Measurements from ENCODE around the gene INPP5A.

The INPP5A gene

GRCh38 chr10:132619927-132620326 lies 82.3 kb downstream of the INPP5A start:
- no peak for DNase-seq
- WGBS (ENCODE audit: extremely low coverage, insufficient coverage, low lambda C conversion rate) = no CpG with 5 or more reads among the region's 2 CpGs
- Histone ChIP-seq H2AK5ac (ENCODE audit: low read length) (no peak overlapping the region), H2BK15ac (replicated peaks; ENCODE audit: low read depth) (no peak overlapping the region), H3K79me1 (ENCODE audit: low read length) (no peaks in the 10 kb centered on the region), H3K4me2 (ENCODE audit: low read length) (no peak overlapping the region), H4K5ac (ENCODE audit: low read length) (no peak overlapping the region), H3K56ac (ENCODE audit: low read length) (no peak overlapping the region), H4K8ac (ENCODE audit: low read depth, low read length) (no peak overlapping the region), H3K27me3 (ENCODE audit: insufficient read depth, low read length, poor library complexity) (no peaks in the 10 kb centered on the region), H2BK120ac (ENCODE audit: low read depth, low read length) (no peak overlapping the region), H3K23ac (ENCODE audit: low read length) (no peak overlapping the region), H3K4me3 (ENCODE audit: low read length) (no peak overlapping the region), H3K27ac (ENCODE audit: low read depth, low read length) (no peak overlapping the region), H2BK5ac (ENCODE audit: low read length) (no peak overlapping the region), H3K4me1 (ENCODE audit: control insufficient read depth, low read depth, low read length) (no peaks in the 10 kb centered on the region), H3K18ac (ENCODE audit: low read length) (no peak overlapping the region), H3K9ac (ENCODE audit: low read length) (no peak overlapping the region), H3K79me2 (ENCODE audit: control insufficient read depth, insufficient read depth, low read length) (no peaks in the 10 kb centered on the region), H3K36me3 (ENCODE audit: control insufficient read depth, insufficient read depth, low read length) (no peaks in the 10 kb centered on the region), H3K4ac (ENCODE audit: low read depth, low read length) (no peak overlapping the region)

GRCh38 chr10:132624061-132624846 lies 86.7 kb downstream of the INPP5A start:
- no peak overlapping the region for H3K23ac ChIP-seq (ENCODE audit: low read length)
- H3K56ac ChIP-seq (ENCODE audit: low read length) = no peak overlapping the region
- no peaks in the 10 kb centered on the region for H3K36me3 ChIP-seq (ENCODE audit: control insufficient read depth, insufficient read depth, low read length)
- H2AK5ac ChIP-seq (ENCODE audit: low read length) = no peak overlapping the region
- no peak overlapping the region for H2BK120ac ChIP-seq (ENCODE audit: low read depth, low read length)
- DNase-seq = no peak
- H3K4me3 ChIP-seq (ENCODE audit: low read length) = no peak overlapping the region
- no peak overlapping the region for H3K18ac ChIP-seq (ENCODE audit: low read length)
- H3K4ac ChIP-seq (ENCODE audit: low read depth, low read length) = no peak overlapping the region
- H3K79me1 ChIP-seq (ENCODE audit: low read length) = no peaks in the 10 kb centered on the region
- H4K8ac ChIP-seq (ENCODE audit: low read depth, low read length) = no peak overlapping the region
- H3K9ac ChIP-seq (ENCODE audit: low read length) = no peak overlapping the region
- H3K27me3 ChIP-seq (ENCODE audit: insufficient read depth, low read length, poor library complexity) = no peaks in the 10 kb centered on the region
- H3K4me2 ChIP-seq (ENCODE audit: low read length) = no peak overlapping the region
- H3K4me1 ChIP-seq (ENCODE audit: control insufficient read depth, low read depth, low read length) = peaks cover 2% of the 10 kb centered on the region
- no peaks in the 10 kb centered on the region for H3K79me2 ChIP-seq (ENCODE audit: control insufficient read depth, insufficient read depth, low read length)
- H2BK15ac ChIP-seq (replicated peaks; ENCODE audit: low read depth) = no peak overlapping the region
- H3K27ac ChIP-seq (ENCODE audit: low read depth, low read length) = no peak overlapping the region
- H2BK5ac ChIP-seq (ENCODE audit: low read length) = no peak overlapping the region
- H4K5ac ChIP-seq (ENCODE audit: low read length) = no peak overlapping the region
- whole genome bisulfite sequencing (ENCODE audit: extremely low coverage, insufficient coverage, low lambda C conversion rate) = no CpG with 5 or more reads among the region's 31 CpGs

GRCh38 chr10:132624847-132625471 lies 87.4 kb downstream of the INPP5A start:
- no peaks in the 10 kb centered on the region for H3K36me3 ChIP-seq (ENCODE audit: control insufficient read depth, insufficient read depth, low read length)
- WGBS (ENCODE audit: extremely low coverage, insufficient coverage, low lambda C conversion rate) = no CpG with 5 or more reads among the region's 12 CpGs
- H3K79me1 ChIP-seq (ENCODE audit: low read length) = peaks cover 2% of the 10 kb centered on the region
- peaks cover 2% of the 10 kb centered on the region for H3K4me1 ChIP-seq (ENCODE audit: control insufficient read depth, low read depth, low read length)
- H2BK120ac ChIP-seq (ENCODE audit: low read depth, low read length) = no peak overlapping the region
- no peaks in the 10 kb centered on the region for H3K27me3 ChIP-seq (ENCODE audit: insufficient read depth, low read length, poor library complexity)
- no peak overlapping the region for H2BK15ac ChIP-seq (replicated peaks; ENCODE audit: low read depth)
- no peak overlapping the region for H3K4ac ChIP-seq (ENCODE audit: low read depth, low read length)
- no peak overlapping the region for H3K9ac ChIP-seq (ENCODE audit: low read length)
- no peak overlapping the region for H3K18ac ChIP-seq (ENCODE audit: low read length)
- no peak overlapping the region for H4K5ac ChIP-seq (ENCODE audit: low read length)
- H3K4me2 ChIP-seq (ENCODE audit: low read length) = no peak overlapping the region
- no peak overlapping the region for H2AK5ac ChIP-seq (ENCODE audit: low read length)
- no peaks in the 10 kb centered on the region for H3K79me2 ChIP-seq (ENCODE audit: control insufficient read depth, insufficient read depth, low read length)
- no peak overlapping the region for H3K27ac ChIP-seq (ENCODE audit: low read depth, low read length)
- no peak overlapping the region for H3K4me3 ChIP-seq (ENCODE audit: low read length)
- H3K23ac ChIP-seq (ENCODE audit: low read length) = no peak overlapping the region
- H4K8ac ChIP-seq (ENCODE audit: low read depth, low read length) = no peak overlapping the region
- H2BK5ac ChIP-seq (ENCODE audit: low read length) = no peak overlapping the region
- peak; percentile 38 for DNase-seq
- no peak overlapping the region for H3K56ac ChIP-seq (ENCODE audit: low read length)

- no peak overlapping the region for H3K23ac ChIP-seq (ENCODE audit: low read length)
- no peak overlapping the region for H2BK120ac ChIP-seq (ENCODE audit: low read depth, low read length)
- H3K27ac ChIP-seq (ENCODE audit: low read depth, low read length) = no peak overlapping the region
- WGBS (ENCODE audit: extremely low coverage, insufficient coverage, low lambda C conversion rate) = no CpG with 5 or more reads among the region's 24 CpGs
- no peaks in the 10 kb centered on the region for H3K79me2 ChIP-seq (ENCODE audit: control insufficient read depth, insufficient read depth, low read length)
- no peaks in the 10 kb centered on the region for H3K27me3 ChIP-seq (ENCODE audit: insufficient read depth, low read length, poor library complexity)
- no peak overlapping the region for H2AK5ac ChIP-seq (ENCODE audit: low read length)
- H2BK5ac ChIP-seq (ENCODE audit: low read length) = no peak overlapping the region
- H3K56ac ChIP-seq (ENCODE audit: low read length) = no peak overlapping the region
- no peak for DNase-seq
- H3K18ac ChIP-seq (ENCODE audit: low read length) = no peak overlapping the region
- no peak overlapping the region for H3K4me2 ChIP-seq (ENCODE audit: low read length)
- H3K36me3 ChIP-seq (ENCODE audit: control insufficient read depth, insufficient read depth, low read length) = no peaks in the 10 kb centered on the region
- no peak overlapping the region for H4K5ac ChIP-seq (ENCODE audit: low read length)
- no peak overlapping the region for H4K8ac ChIP-seq (ENCODE audit: low read depth, low read length)
- H3K79me1 ChIP-seq (ENCODE audit: low read length) = peaks cover 2% of the 10 kb centered on the region
- H2BK15ac ChIP-seq (replicated peaks; ENCODE audit: low read depth) = no peak overlapping the region
- peaks cover 2% of the 10 kb centered on the region for H3K4me1 ChIP-seq (ENCODE audit: control insufficient read depth, low read depth, low read length)
- H3K4me3 ChIP-seq (ENCODE audit: low read length) = no peak overlapping the region
- H3K4ac ChIP-seq (ENCODE audit: low read depth, low read length) = no peak overlapping the region
- no peak overlapping the region for H3K9ac ChIP-seq (ENCODE audit: low read length)
Observed at GRCh38 chr10:132626019-132626760, 88.6 kb downstream of the INPP5A start.

GRCh38 chr10:132626761-132627665 lies 89.4 kb downstream of the INPP5A start:
- no peak overlapping the region for H2BK120ac ChIP-seq (ENCODE audit: low read depth, low read length)
- H3K4ac ChIP-seq (ENCODE audit: low read depth, low read length) = no peak overlapping the region
- no peak overlapping the region for H4K5ac ChIP-seq (ENCODE audit: low read length)
- peaks cover 2% of the 10 kb centered on the region for H3K4me1 ChIP-seq (ENCODE audit: control insufficient read depth, low read depth, low read length)
- H3K27ac ChIP-seq (ENCODE audit: low read depth, low read length) = no peak overlapping the region
- no peaks in the 10 kb centered on the region for H3K27me3 ChIP-seq (ENCODE audit: insufficient read depth, low read length, poor library complexity)
- no peak overlapping the region for H2BK5ac ChIP-seq (ENCODE audit: low read length)
- H3K56ac ChIP-seq (ENCODE audit: low read length) = no peak overlapping the region
- H3K9ac ChIP-seq (ENCODE audit: low read length) = no peak overlapping the region
- H3K79me1 ChIP-seq (ENCODE audit: low read length) = peaks cover 2% of the 10 kb centered on the region
- no peak overlapping the region for H3K4me3 ChIP-seq (ENCODE audit: low read length)
- no peak for DNase-seq
- H3K23ac ChIP-seq (ENCODE audit: low read length) = no peak overlapping the region
- WGBS (ENCODE audit: extremely low coverage, insufficient coverage, low lambda C conversion rate) = no CpG with 5 or more reads among the region's 36 CpGs
- H3K36me3 ChIP-seq (ENCODE audit: control insufficient read depth, insufficient read depth, low read length) = no peaks in the 10 kb centered on the region
- H4K8ac ChIP-seq (ENCODE audit: low read depth, low read length) = no peak overlapping the region
- no peak overlapping the region for H3K18ac ChIP-seq (ENCODE audit: low read length)
- H3K79me2 ChIP-seq (ENCODE audit: control insufficient read depth, insufficient read depth, low read length) = no peaks in the 10 kb centered on the region
- no peak overlapping the region for H2AK5ac ChIP-seq (ENCODE audit: low read length)
- H2BK15ac ChIP-seq (replicated peaks; ENCODE audit: low read depth) = no peak overlapping the region
- no peak overlapping the region for H3K4me2 ChIP-seq (ENCODE audit: low read length)

All from mesendoderm (in vitro differentiated cells).